GM18868 (cell line): ENCODE data around the gene CCNJL.
"Not testable (repeated sequence)": the region's sequence is repeated elsewhere in the genome, so short reads cannot be mapped to it uniquely, and the experiment has no call there.

Experiments used
- ATAC-seq: cut with Tn5 transposase; IDR thresholded peaks from one replicate; pipeline ENCODE4 v1.9.1; 2021; ENCODE audit warnings: mild to moderate bottlenecking, moderate library complexity; ENCODE audit not compliant: unreplicated experiment

The CCNJL gene

GRCh38 chr5:160312134-160312959 lies at the start of gene CCNJL:
CCNJL (minus strand) TSS chr5:160312564; CDS start chr5:160311923, 641 bp downstream.
- ATAC-seq = peak; percentile 62

- no peak for ATAC-seq
These were observed 49.4 kb upstream of the CCNJL start for GRCh38 chr5:160361624-160362228.

GRCh38 chr5:160360310-160360709 lies 47.9 kb upstream of the CCNJL start:
- no peak for ATAC-seq

GRCh38 chr5:160359816-160360215 lies 47.5 kb upstream of the CCNJL start:
- ATAC-seq = no peak

- ATAC-seq = no peak
These were observed 46.9 kb upstream of the CCNJL start for GRCh38 chr5:160359242-160359641.

- no peak for ATAC-seq
These were observed 45.6 kb upstream of the CCNJL start for GRCh38 chr5:160357861-160358411.

GRCh38 chr5:160357394-160357793 lies 45.0 kb upstream of the CCNJL start:
- no peak for ATAC-seq

- no peak for ATAC-seq
These were observed 44.4 kb upstream of the CCNJL start for GRCh38 chr5:160356550-160357347.

- no peak for ATAC-seq
These were observed 42.3 kb upstream of the CCNJL start for GRCh38 chr5:160354666-160355065.

- ATAC-seq = no peak
These were observed 41.0 kb upstream of the CCNJL start for GRCh38 chr5:160353379-160353778.

- no peak for ATAC-seq
These were observed 39.9 kb upstream of the CCNJL start for GRCh38 chr5:160352308-160352707.

GRCh38 chr5:160349935-160350303 lies 37.6 kb upstream of the CCNJL start:
- no peak for ATAC-seq

GRCh38 chr5:160349249-160349934 lies 37.0 kb upstream of the CCNJL start:
- ATAC-seq = no peak

GRCh38 chr5:160348080-160348479 lies 35.7 kb upstream of the CCNJL start:
- no peak for ATAC-seq

GRCh38 chr5:160347448-160347847 lies 35.1 kb upstream of the CCNJL start:
- ATAC-seq = no peak

- ATAC-seq = no peak
These were observed 30.1 kb upstream of the CCNJL start for GRCh38 chr5:160342413-160342941.

GRCh38 chr5:160341309-160341870 lies 29.0 kb upstream of the CCNJL start:
- ATAC-seq = no peak

GRCh38 chr5:160340513-160340912 lies 28.1 kb upstream of the CCNJL start:
- not testable (repeated sequence) for ATAC-seq

- no peak for ATAC-seq
These were observed 27.2 kb upstream of the CCNJL start for GRCh38 chr5:160339406-160340130.
